IMR-90 (cell line): ENCODE data around the gene PCDH20. TPM values are rescaled to one million over a fixed set of nuclear protein-coding genes. Genes with fewer than 3 reads are reported as not detected.

Source experiments
- ATAC-seq: fragments of 200-7000 bp; cut with Tn5 transposase; 2 replicates; pipeline ENCODE4 v1.9.1; 2020; ENCODE audit warnings: low read depth, mild to moderate bottlenecking, moderate library complexity
- BruUV-seq: library from RNA; stranded (reverse); fragments of 400-500 nt; replicated peaks from 2 replicates; lab custom pipeline; 2021; lab: Mats Ljungman, UMichigan
- CTCF ChIA-PET: fragments of 300-600 bp; formaldehyde crosslinking; extraction: SDS; loops from one replicate; lab custom pipeline; 2021; ENCODE audit warnings: antibody characterized with exemption; lab: Yijun Ruan, JAX
- POLR2A ChIA-PET: fragments of 300-600 bp; sonication (Branson Sonifier 250); formaldehyde crosslinking; loops from one replicate; lab custom pipeline; 2022; ENCODE audit warnings: antibody characterized with exemption; ENCODE audit not compliant: unreplicated experiment; lab: Charles Lee
- DNase-seq: peaks from one replicate; pipeline ENCODE4 v3.0.0; 2013
- H2AFZ ChIP-seq: replicated peaks from 2 replicates; pipeline ENCODE3; 2013; ENCODE audit warnings: low read length, mild to moderate bottlenecking; ENCODE audit not compliant: poor library complexity
- H2AK5ac ChIP-seq: 2 replicates; pipeline ENCODE4 v1.6.1; 2013; ENCODE audit warnings: low read depth, low read length, inconsistent platforms
- H2AK9ac ChIP-seq: replicated peaks from 2 replicates; pipeline ENCODE3; 2013; ENCODE audit warnings: mild to moderate bottlenecking, low read depth, low read length, moderate library complexity; ENCODE audit not compliant: poor library complexity
- H2BK120ac ChIP-seq: 2 replicates; pipeline ENCODE4 v1.6.1; 2013; ENCODE audit warnings: low read depth, low read length, inconsistent platforms
- H2BK15ac ChIP-seq: 3 replicates; pipeline ENCODE4 v1.6.1; 2013; ENCODE audit warnings: low read depth, low read length, inconsistent platforms
- H2BK20ac ChIP-seq: 2 replicates; pipeline ENCODE4 v1.6.1; 2013; ENCODE audit warnings: low read depth, mild to moderate bottlenecking, inconsistent platforms, low read length, moderate library complexity
- H2BK5ac ChIP-seq: 2 replicates; pipeline ENCODE4 v1.6.1; 2013; ENCODE audit warnings: mild to moderate bottlenecking, low read depth, low read length, inconsistent platforms; ENCODE audit not compliant: poor library complexity, severe bottlenecking
- H3K14ac ChIP-seq: replicated peaks from 2 replicates; pipeline ENCODE4 v1.6.1; 2013; ENCODE audit warnings: low read depth, low read length, inconsistent platforms
- H3K18ac ChIP-seq: 2 replicates; pipeline ENCODE4 v1.6.1; 2013; ENCODE audit warnings: low read depth, low read length, control low read depth
- H3K23ac ChIP-seq: 2 replicates; pipeline ENCODE4 v1.6.1; 2013; ENCODE audit warnings: low read depth, low read length, inconsistent platforms
- H3K27ac ChIP-seq: 2 replicates; pipeline ENCODE4 v1.5.1; 2013; ENCODE audit warnings: mild to moderate bottlenecking, control low read depth, low read length; ENCODE audit not compliant: insufficient read depth
- H3K27me3 ChIP-seq: 2 replicates; pipeline ENCODE4 v1.6.1; 2013; ENCODE audit warnings: low read length; ENCODE audit not compliant: control insufficient read depth, insufficient read depth
- H3K36me3 ChIP-seq: 2 replicates; pipeline ENCODE4 v1.6.1; 2013; ENCODE audit warnings: low read length, mixed read lengths; ENCODE audit not compliant: control insufficient read depth, insufficient read depth
- H3K4ac ChIP-seq: 2 replicates; pipeline ENCODE4 v1.6.1; 2013; ENCODE audit warnings: low read depth, low read length, inconsistent platforms
- H3K4me1 ChIP-seq: 2 replicates; pipeline ENCODE4 v1.6.1; 2013; ENCODE audit warnings: low read length, mixed read lengths; ENCODE audit not compliant: control insufficient read depth, insufficient read depth
- H3K4me2 ChIP-seq: 2 replicates; pipeline ENCODE4 v1.6.1; 2013; ENCODE audit warnings: low read depth, mild to moderate bottlenecking, control low read depth, low read length, moderate library complexity
- H3K4me3 ChIP-seq: 2 replicates; pipeline ENCODE4 v1.5.1; 2013; ENCODE audit warnings: low read depth, mild to moderate bottlenecking, control low read depth, low read length, moderate library complexity; ENCODE audit not compliant: insufficient read depth
- H3K56ac ChIP-seq: 2 replicates; pipeline ENCODE4 v1.6.1; 2013; ENCODE audit warnings: low read length, inconsistent platforms; ENCODE audit not compliant: insufficient read depth; ENCODE audit errors: extremely low read depth
- H3K79me1 ChIP-seq, 2 experiments: 2 replicates each; pipeline ENCODE4 v1.6.1; 2013; ENCODE audit warnings: low read length in 2 of 2, inconsistent platforms in 1 of 2, low read depth in 1 of 2
- H3K9ac ChIP-seq: 2 replicates; pipeline ENCODE4 v1.6.1; 2013; ENCODE audit warnings: low read depth, low read length, control low read depth
- H3K9me1 ChIP-seq: 2 replicates; pipeline ENCODE4 v1.6.1; 2013; ENCODE audit warnings: low read length, inconsistent platforms; ENCODE audit not compliant: insufficient read depth
- H3K9me3 ChIP-seq: 2 replicates; pipeline ENCODE4 v1.6.1; 2013; ENCODE audit warnings: low read length; ENCODE audit not compliant: control insufficient read depth, insufficient read depth
- H4K20me1 ChIP-seq: 2 replicates; pipeline ENCODE4 v1.6.1; 2013; ENCODE audit warnings: low read length, inconsistent platforms; ENCODE audit not compliant: insufficient read depth
- H4K5ac ChIP-seq: 2 replicates; pipeline ENCODE4 v1.6.1; 2013; ENCODE audit warnings: mild to moderate bottlenecking, low read depth, low read length, control low read depth
- H4K8ac ChIP-seq, 2 experiments: 2 replicates each; pipeline ENCODE4 v1.6.1; 2013; ENCODE audit warnings: low read depth in 2 of 2, low read length in 2 of 2, control low read depth in 1 of 2, inconsistent platforms in 1 of 2
- H4K91ac ChIP-seq: 2 replicates; pipeline ENCODE4 v1.6.1; 2013; ENCODE audit warnings: low read depth, low read length, inconsistent platforms; ENCODE audit not compliant: insufficient read depth
- BHLHE40 ChIP-seq: fragments of 150-350 bp; IDR thresholded peaks from 2 replicates; pipeline ENCODE4 v1.6.1; 2016; ENCODE audit warnings: mild to moderate bottlenecking, low read depth, low read length
- CEBPB ChIP-seq: IDR thresholded peaks from 2 replicates; pipeline ENCODE4 v1.6.1; 2012; ENCODE audit warnings: low read depth, low read length, improper control_type of control experiment
- CHD1 ChIP-seq: IDR thresholded peaks from 2 replicates; pipeline ENCODE4 v1.6.1; 2012; ENCODE audit warnings: low read depth, low read length, improper control_type of control experiment
- CTCF ChIP-seq: conservative IDR thresholded peaks from 2 replicates; pipeline ENCODE4 v1.5.1; 2012; ENCODE audit warnings: mild to moderate bottlenecking, low read depth, low read length, improper control_type of control experiment
- ELK1 ChIP-seq: fragments of 150-350 bp; IDR thresholded peaks from 2 replicates; pipeline ENCODE4 v1.6.1; 2016; ENCODE audit warnings: low read depth, mild to moderate bottlenecking, low read length, moderate library complexity, borderline replicate concordance
- FOS ChIP-seq: fragments of 150-350 bp; IDR thresholded peaks from 2 replicates; pipeline ENCODE4 v1.6.1; 2016; ENCODE audit warnings: low read depth, low read length
- MAZ ChIP-seq: IDR thresholded peaks from 2 replicates; pipeline ENCODE4 v1.6.1; 2012; ENCODE audit warnings: low read depth, mild to moderate bottlenecking, low read length, improper control_type of control experiment, moderate library complexity, borderline replicate concordance
- MXI1 ChIP-seq: IDR thresholded peaks from 2 replicates; pipeline ENCODE4 v1.6.1; 2012; ENCODE audit warnings: low read depth, mild to moderate bottlenecking, low read length, moderate library complexity, borderline replicate concordance
- NFE2L2 ChIP-seq: fragments of 150-350 bp; IDR thresholded peaks from 2 replicates; pipeline ENCODE4 v1.6.1; 2016; ENCODE audit warnings: low read depth, mild to moderate bottlenecking, low read length
- RCOR1 ChIP-seq: IDR thresholded peaks from 2 replicates; pipeline ENCODE4 v1.6.1; 2012; ENCODE audit warnings: mild to moderate bottlenecking, low read length, improper control_type of control experiment; ENCODE audit not compliant: insufficient replicate concordance
- RFX5 ChIP-seq: IDR thresholded peaks from 2 replicates; pipeline ENCODE4 v1.8.0; 2012; ENCODE audit warnings: low read depth, mild to moderate bottlenecking, low read length, moderate library complexity
- SMC3 ChIP-seq: fragments of 150-350 bp; IDR thresholded peaks from 2 replicates; pipeline ENCODE4 v1.6.1; 2016; ENCODE audit warnings: low read depth, mild to moderate bottlenecking, antibody characterized with exemption, low read length, moderate library complexity
- USF2 ChIP-seq: fragments of 150-350 bp; IDR thresholded peaks from 2 replicates; pipeline ENCODE4 v1.6.1; 2017; ENCODE audit warnings: mild to moderate bottlenecking, antibody characterized with exemption, low read length, low read depth
- WGBS, 2 experiments: methylation state at CpG; one replicate each; pipeline versions ENCODE4 v1.1.5 to v1.1.7; 2013; ENCODE audit warnings: missing lambda C conversion rate in 2 of 2; ENCODE audit not compliant: insufficient read length in 1 of 2; ENCODE audit errors: extremely low coverage in 2 of 2; 5-methylcytosine and 5-hydroxymethylcytosine counted together
- dilution Hi-C: fragments of 300-500 bp; cut with HindIII; formaldehyde crosslinking; loops from one replicate; pipeline ENCODE4 v1.14.3; 2018; ENCODE audit warnings: low sequenced_read_pairs; ENCODE audit not compliant: unreplicated experiment
- in situ Hi-C: fragments of 300-500 bp; cut with MboI; formaldehyde crosslinking; loops from 3 replicates; pipeline ENCODE4 v1.14.3; 2019; ENCODE audit warnings: low sequenced_read_pairs, inconsistent platforms, mixed read lengths
- intact Hi-C: fragments of 100-400 bp; cut with micrococcal nuclease; formaldehyde crosslinking; loops from 2 replicates; pipeline ENCODE4 v1.10.0; 2022
- polyA plus RNA-seq, 3 experiments: library from polyadenylated mRNA; depleted of rRNA; stranded (reverse); fragments of >200 nt; gene quantifications; 2 replicates each; pipeline ENCODE4 v1.2.3, GENCODE V29; 2012; ENCODE audit warnings: low replicate concordance in 1 of 3
- total RNA-seq: library from RNA; depleted of rRNA; stranded (reverse); fragments of >200 nt; gene quantifications from 2 replicates; pipeline ENCODE4 v1.2.3, GENCODE V29; 2012

The PCDH20 gene
- total and polyA plus RNA-seq, 2 of the 4 experiments (the other 2 are of a cell fraction), result not detected

GRCh38 chr13:61383111-61383510 is 32.5 kb downstream of the PCDH20 start:
- POLR2A ChIA-PET, result no interaction called here

More at GRCh38 chr13:61383111-61383510, 32.5 kb downstream of the PCDH20 start:
- CTCF ChIA-PET, result interaction anchor here (1.1 kb wide), 1 partner anchor 10 kb away, joined by 3 read pairs; no protein-coding TSS in a partner anchor
- Histone ChIP-seq H3K4ac (no peak overlapping the region), H3K27ac (no peak overlapping the region), H4K5ac (no peak overlapping the region), H3K36me3 (no peaks in the 10 kb centered on the region), H3K14ac (no peak overlapping the region), H3K9ac (no peak overlapping the region), H3K4me1 (no peaks in the 10 kb centered on the region), H2BK15ac (no peak overlapping the region), H2AFZ (no peak overlapping the region), H2AK9ac (no peak overlapping the region), H3K9me3 (no peaks in the 10 kb centered on the region), H3K23ac (no peak overlapping the region), H4K20me1 (no peaks in the 10 kb centered on the region), H4K91ac (no peak overlapping the region), H4K8ac (no peak overlapping the region), H2BK20ac (no peak overlapping the region), H2AK5ac (no peak overlapping the region), H3K9me1 (no peaks in the 10 kb centered on the region), H3K4me2 (no peak overlapping the region), H2BK5ac (no peak overlapping the region), H3K4me3 (no peak overlapping the region), H3K56ac (no peak overlapping the region), H3K18ac (no peak overlapping the region), H2BK120ac (no peak overlapping the region), H3K79me1 (no peaks in the 10 kb centered on the region), H3K27me3 (no peaks in the 10 kb centered on the region)
- BruUV-seq, result no TSS peak
- intact Hi-C loops (no loop called here), in situ Hi-C loops (no loop called here), dilution Hi-C loops (no loop called here)
- no CpG with 5 or more reads among the region's 2 CpGs for WGBS, 2 experiments
- ATAC-seq, result no peak
- TF ChIP-seq BHLHE40, result no peak
- no peak for TF ChIP-seq ELK1
- TF ChIP-seq NFE2L2, result no peak
- TF ChIP-seq MXI1, result no peak
- TF ChIP-seq RCOR1, result no peak
- TF ChIP-seq MAZ, result no peak
- TF ChIP-seq CTCF, result no peak
- TF ChIP-seq USF2, result no peak
- TF ChIP-seq FOS, result no peak
- TF ChIP-seq CEBPB, result no peak
- TF ChIP-seq RFX5, result no peak
- no peak for TF ChIP-seq CHD1
- TF ChIP-seq SMC3, result no peak
- no peak for DNase-seq
